NCI-H2081 (cell line): ENCODE data around the gene ZNF423.

Experiments
- DNase-seq, 2 experiments: peaks; one replicate each; lab custom pipeline; 2025; lab: John Stamatoyannopoulos, UW

ZNF423 gene

DNA sequence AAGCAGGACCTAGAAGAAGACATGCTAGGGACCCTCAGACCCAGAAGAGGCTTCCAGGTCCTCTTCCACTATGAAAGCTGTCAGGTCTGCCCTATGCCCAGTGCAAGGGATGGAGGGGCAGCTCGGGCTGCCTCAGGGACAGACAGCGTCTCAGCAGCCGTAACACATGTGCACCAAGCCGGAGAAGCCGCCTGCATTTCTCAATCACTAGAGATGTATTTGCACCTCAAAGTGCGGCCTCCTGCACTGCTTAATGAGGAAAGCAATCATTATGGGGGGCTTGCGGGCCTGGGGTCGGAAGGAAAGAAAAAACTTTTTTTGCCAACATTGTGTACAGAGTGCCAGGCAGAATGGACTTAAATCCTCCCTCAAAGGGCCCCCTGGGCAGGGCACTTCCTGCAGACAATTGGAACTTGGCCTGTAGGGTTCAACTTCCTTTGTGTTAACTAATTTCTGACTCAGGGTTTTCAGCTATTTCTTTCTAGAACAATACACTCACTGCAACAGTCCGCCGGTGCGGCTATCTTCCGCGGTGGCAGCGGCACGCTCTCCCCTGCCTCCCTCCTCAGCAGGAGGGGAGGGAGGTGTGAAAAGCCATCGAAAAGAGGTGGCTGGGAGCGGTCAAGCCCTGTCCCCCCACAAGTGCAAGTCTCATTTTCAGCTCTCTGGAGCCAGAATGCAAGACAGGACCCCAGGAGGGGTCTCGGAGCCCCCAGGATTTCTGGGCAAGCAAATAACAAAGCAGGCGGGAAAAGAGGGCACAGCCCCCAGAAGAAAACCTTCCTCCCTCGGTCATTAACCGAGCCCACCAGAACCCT is 101.2 kb downstream of the ZNF423 start:
- no peak for DNase-seq

DNA sequence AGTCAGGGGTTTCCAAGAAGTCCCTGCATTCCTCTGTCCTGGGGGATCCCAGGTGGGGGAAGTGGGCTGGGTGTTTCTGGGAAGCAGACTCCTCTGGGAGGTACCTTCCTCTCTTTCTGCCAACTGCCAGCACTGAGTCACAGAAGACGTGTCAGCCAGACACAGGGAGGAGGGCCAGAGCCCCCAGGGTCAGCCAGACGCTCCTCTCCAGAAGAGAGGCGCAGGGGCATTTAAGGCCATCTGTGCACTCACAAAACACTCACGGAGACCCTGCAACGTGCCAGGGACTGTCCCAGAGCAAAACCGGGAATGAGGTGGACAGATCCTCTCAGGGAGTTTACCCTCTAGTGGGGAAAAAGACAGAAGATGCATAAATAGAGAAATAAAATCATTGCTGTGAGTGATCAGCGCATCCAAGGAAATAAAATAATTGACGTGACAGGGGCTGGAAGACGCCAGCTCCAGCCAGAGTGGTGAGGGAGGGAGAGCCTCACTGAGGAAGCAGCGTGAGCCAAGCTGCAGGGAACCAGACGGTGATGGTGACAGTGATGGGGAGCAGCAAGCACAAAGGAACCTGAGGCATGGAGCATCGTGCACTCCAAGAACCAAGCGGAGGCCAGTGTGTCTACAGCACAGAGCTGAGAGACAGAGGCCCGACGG is 105.4 kb downstream of the ZNF423 start:
- DNase-seq = no peak

DNA sequence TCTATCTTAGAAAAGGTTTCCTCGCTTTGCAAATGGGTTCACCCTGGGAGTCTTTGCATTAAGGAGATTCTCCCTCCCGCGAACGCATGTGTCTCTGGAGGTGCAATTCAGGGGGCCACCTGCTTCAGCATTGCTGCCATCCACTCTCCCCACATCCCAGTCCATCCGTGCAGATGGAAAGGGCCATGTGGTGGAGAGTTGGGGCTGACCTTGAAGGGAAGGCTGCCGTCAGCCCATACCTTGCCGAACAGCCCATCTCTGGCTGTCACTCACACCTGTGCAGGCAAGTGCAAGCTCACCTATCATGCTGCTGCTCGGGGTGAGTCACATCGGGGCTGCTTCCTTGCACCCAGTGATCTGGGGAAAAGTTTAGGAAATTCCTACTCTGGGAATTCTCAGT is 106.1 kb downstream of the ZNF423 start:
- DNase-seq = no peak

DNA sequence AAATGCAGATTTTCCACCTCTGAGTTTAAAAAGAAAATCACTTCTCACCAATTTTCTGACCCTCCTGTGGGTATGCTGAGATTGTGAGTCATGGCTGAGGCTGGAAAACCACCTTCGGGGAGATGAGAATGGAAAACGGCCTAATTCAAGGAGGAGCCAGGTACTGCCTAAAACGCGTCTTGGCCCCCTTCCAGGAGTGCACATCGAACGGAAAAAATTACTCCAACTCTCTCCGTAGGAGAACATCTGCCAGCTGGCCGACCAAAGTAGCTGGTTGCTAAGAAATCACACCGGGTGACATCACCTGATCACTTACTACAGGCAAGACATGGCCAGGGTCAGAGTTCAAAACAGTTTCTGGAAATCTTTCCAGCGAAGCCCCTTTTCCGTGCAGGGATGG is 107.6 kb downstream of the ZNF423 start:
- no peak for DNase-seq

DNA sequence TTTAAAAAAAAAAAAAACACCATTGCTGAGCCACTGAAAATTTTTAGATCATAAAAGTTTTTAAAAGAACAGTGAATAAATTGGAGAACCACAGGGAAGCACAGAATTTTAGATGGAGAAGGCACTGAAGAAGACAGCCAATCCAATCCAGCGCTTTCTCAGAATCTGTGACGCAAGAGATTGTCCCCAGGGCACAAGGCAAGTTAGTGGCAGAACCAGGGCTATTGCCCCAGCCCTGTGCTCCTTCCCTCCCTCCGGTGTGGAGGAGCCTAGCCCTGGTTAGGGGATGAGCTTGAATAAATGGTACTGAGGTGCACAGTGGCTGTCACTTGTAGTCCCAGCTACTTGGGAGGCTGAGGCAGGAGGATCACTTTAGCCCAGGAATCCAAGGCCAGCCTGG is 108.3 kb downstream of the ZNF423 start:
- no peak for DNase-seq

DNA sequence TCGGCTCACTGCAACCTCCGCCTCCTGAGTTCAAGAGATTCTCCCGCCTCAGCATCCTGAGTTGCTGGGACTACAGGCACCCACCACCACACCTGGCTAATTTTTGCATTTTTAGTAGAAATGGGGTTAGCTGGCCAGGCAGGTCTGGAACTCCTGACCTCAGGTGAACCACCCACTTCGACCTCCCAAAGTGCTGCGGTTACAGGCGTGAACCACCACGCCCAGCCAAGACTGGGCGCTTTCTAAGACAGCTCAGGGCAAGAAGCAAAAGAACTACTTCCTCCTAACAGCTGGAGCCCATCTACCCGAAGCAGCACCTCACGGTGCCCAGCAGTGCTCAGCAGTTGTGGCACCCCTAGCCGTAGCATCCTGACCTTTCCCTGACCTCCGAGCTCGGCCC is 109.4 kb downstream of the ZNF423 start:
- no peak for DNase-seq

DNA sequence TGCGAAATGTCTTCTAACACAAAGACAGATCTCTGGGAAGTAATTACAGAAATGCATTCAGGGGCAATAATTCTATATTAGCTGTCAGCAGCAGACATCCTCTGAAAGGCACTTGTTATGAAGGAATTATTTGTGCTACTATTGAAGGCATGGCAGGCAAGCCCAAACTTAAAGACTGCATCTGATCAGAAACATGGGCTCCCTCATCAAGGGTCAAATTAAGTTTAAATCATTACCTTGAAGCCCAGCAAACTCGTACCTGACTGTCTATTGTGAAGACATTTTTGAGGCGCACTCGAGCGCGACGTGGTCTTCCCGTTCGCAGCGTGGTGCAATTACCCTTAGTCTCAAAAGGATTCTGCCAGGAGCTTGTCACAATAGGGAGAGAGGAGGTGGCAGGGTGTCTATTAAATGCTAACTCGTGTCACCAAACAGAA is 110.6 kb downstream of the ZNF423 start:
- no peak for DNase-seq

DNA sequence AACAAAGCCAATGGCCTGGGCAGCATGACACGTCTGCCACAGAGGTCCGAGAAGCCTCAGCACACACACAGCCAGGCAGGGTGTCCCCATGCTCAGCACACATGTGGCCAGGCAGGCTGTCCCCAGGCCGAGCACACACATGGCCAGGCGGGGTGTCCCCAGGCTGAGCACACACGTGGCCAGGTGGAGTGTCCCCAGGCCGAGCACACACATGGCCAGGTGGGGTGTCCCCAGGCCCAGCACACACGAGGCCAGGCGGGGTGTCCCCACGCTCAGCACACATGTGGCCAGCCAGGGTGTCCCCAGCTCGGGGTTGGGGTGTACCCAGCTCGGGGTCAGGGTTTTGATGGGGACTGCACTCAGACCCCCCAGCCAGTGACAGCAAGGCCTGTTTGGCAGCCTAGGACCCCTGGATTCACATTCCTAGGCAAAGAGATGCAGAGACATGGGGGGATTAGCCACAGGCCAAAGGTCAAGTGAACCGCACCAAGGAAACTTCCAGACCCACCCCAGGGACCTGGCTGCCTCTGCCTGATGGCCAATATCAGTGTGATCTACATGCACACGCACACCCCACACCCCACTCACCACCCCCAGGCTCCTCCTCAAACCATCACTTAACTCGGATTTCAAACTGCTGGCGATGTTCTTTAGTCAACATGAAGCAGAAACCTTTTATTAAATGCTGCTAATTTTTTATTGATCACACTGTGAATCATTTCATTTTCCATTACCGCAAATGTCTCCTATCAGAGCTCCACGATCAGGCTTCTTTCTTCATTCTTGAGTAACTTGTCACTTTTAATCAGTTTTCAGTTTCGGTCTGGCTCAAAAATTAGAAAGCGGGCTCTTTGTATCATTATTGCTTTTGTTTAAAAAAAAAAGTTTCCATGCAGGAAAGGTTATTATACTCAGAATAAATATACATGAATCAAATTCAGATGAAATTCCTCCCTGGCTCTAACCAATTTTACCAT is 111.4 kb downstream of the ZNF423 start:
- no peak for DNase-seq

DNA sequence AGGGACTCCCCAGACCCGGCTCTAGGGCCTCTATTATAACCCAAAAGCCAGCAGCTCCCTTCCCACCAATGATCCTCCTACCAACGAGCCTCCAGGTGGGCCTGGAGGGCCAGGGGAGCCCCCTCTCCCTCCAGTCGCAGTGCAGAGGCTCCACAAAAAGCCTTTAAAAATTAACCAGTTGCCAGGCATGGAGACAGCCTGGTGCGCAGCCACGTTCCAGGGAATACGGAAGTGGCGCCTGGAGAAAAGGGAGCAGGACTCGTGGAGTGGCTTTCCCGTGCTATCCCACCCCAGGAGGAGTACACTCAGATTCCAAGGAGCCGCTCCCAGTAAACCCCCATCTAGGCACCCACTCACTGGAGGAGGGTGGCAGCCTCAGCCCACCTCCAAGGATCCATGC is 112.3 kb downstream of the ZNF423 start:
- DNase-seq = no peak

DNA sequence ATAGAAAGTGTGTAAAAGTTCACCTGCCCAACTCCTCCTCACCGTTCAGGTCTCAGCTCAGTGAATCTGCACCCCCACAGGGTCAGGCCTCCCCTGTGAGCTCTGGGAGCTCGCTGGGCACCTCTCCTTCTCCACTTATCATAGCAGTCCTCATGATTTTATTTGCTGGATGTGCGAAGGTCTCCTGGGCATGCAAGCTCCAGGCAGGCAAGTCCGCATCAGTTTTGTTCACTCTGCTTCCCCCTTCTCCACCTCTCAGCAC is 112.8 kb downstream of the ZNF423 start:
- no peak for DNase-seq

DNA sequence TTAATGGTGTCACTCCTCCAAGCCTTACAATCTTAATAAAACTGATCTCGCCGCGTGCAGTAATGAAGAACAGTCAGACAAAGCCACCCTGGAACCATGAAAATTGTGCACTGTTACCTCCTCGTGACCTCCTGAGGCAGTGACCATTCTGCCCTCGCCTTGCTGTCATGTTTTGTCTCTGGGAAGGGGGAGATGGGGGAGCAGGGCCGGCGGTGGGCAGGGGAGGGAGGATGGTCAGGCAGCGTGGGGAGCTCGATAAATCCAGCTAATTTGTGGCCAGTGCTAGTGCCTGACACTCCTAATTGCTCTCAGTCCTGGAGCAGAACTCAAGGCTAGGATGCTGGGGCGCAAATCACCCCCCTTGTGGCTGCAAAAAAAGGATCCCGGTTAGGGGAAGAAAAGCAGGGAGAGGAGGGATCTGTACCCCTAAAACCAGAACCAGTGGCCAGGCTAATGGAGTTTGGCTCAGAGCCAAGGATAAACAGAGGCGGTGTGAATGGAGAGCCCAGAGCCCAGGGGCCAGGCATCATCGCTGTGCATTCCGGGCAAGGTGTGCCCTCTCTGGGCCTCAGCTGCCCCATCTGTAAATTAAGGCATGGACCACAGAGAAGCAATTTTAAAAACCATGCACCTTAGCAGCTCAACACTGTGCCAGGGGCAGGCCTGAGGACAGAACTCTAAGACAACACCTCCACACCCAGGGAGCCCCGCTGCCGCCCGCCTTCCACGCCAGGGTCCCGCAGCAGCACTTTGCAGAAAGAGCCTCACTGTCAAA is 113.3 kb downstream of the ZNF423 start:
- DNase-seq = no peak

DNA sequence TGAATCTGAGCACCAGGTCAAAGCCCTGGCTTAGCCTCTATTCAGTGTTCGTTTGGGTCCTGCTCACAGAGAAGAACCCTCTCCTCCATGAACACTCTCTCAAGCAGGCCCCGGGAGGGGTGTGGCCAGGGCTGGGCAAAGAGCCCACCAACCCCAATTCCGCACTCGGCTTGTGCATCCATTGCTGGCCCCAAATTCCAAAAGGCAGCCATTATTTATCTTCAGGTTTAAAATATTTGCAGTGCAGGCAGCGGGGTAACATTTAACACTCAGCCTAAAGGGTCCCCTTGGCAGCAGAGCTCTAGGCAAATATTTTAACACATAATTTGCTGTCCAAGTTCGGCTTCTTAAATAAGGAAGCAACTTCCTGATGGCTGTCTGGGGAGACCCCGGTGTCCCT is 115.7 kb downstream of the ZNF423 start:
- DNase-seq = no peak

DNA sequence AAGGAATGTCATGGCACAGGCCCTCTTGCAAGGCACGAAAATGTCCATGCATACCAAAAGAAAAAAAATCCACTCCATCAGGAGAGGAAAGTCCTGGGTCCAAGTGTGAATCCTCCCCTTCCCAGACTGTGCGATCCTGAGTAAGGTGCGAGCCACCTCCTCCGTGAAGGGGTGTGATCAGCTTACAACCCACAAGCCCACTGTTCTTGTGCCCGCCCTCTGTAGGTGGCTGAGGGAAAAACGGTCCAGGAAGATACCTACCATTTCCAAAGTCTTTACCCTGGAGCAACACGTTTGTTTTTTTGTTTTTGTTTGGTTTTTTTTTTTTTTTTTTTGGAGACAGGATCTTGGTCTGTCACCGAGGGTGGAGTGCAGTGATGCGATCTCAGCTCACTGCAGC is 116.5 kb downstream of the ZNF423 start:
- no peak for DNase-seq

DNA sequence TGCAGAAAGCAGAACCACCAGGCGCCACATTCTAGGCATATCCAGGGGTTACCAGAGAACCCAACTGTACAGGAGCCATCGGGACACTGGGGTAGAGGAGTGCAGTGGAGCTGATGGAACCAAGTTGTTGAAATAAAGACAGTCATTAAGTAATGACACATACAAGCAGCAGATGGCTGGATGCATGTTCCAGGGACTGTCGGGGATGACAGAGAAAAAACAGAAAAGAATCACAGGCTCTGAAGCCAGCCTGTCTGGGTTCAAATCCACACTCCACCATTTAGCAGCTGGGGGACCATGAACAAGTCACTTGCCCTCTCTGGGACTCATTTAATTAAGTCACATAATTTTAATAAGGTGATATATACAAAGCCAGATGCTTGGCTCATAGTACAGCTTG is 117.1 kb downstream of the ZNF423 start:
- DNase-seq = no peak

DNA sequence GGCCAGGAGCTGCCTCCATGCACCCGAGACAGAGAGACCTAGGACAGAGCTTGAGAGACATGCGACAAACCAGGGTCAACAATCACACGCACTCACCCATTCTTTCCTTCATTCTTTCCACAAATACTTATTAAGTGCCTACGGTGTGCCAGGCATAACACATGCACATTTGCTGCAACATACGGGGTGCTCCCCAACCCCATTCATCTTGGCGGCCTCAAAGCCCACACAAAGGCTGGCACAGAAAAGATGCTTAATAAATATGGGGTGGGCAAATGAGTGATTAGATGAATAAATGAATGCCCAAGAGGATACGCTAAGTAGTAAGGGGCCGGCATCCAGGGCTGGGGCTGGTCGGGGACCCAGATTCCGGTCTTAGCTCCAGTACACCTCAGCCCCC is 117.9 kb downstream of the ZNF423 start:
- DNase-seq = no peak

DNA sequence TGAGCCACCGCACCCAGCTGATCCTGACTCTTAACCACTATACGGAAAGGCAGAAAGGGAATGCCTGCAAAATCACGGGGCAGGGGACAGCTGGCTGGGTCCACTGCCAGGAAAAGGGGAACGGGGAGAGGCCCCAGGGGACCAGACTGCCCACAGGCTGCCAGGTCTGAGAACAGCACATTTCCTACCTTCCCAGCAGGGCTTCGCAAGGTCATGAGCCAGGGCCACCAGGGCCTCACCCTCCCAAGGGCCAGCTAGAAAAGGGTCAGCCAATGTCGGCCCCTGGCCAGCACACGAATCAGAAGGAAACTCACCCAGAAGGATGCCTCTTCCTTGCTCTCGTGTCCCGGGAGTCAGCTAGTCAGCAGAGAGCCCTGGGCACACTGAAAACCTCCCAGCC is 118.4 kb downstream of the ZNF423 start:
- DNase-seq = no peak

DNA sequence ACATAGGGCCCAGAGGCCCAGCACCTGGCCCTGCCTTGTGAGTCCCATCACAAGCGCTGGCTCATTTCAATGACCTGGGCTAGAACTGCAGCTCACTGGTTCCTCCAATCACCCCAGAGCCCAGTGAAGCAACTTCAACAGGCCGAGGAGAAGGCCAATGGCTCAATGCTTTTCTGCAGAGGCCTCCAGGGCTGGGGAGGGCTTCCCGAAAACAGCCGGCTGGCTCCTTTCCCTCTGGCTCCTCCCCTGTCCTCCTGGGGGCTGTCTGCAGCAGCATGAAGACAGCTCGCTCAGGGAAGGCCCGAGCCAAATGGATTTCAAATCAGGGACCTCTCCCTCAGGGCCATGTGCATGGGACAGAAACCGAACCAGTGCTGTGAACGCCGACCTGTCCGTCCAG is 121.6 kb downstream of the ZNF423 start:
- no peak for DNase-seq

DNA sequence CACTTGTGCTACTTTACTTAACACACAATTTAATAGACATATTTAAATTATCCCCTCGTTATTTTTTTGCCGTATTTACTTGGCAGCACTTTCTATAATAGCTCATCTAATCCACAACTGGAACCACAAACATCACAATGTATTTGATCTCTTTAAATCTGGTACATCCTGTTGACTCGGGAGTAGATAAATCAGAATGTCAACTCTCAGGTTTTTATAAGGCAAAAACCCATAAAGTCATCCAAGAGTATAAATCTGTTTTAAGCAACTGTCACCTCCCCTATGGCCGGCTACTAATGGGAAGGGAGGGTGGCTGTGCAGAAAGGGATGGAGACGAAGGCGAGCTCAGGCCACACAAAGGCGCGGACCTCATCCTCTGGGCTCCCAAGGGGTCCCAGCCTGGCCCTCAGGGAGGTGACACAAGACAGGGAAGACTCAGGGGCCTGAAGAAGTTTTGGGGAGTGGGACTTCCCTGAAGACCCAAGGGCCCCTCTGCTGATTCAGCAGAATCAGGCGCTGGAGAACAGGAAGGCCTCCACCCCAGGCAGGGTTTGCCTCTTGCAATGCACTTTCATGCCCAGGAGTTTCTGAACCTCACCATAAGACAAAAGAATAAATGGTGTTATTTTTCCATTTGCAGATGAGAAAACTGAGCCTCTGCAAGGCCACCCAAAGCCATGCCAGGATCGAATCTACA is 122.5 kb downstream of the ZNF423 start:
- DNase-seq = no peak

DNA sequence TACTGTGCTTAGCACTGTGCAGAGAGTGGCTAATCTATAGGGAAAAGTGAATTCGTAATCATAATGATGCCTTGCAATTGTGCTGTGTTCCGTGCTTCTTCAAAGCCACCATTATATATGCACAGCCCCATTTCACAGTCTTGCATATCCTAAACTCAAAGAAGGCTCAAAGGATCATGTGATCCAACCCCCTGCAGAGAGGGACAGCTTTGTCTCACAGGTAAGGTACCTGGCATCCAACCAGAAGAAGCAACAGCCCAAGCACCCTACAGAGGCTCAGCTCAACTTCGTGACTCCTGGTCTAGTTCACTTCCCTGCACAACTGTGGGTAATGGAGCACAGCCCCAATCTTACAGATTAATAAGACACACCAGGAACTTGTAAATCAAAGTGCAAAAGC is 124.0 kb downstream of the ZNF423 start:
- no peak for DNase-seq

DNA sequence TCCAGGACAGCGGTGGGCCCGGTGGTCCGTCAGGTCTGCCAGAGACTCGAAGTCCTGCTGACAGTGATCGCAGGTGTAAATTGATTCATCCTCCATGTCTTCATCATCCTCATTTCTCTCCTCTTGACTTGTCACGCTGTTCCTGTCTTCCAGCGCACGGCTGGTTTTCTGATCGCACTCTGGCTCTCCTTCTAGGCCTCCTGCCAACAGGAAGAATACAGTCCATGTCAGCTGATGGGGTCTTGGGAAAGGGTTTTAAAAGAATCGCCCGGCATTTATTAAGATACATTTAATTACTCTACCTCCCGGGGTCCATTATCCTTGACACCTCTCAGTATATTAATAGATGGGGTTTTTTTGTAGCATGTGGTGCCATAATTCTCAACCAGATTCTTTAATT is 125.1 kb downstream of the ZNF423 start:
- DNase-seq = no peak

DNA sequence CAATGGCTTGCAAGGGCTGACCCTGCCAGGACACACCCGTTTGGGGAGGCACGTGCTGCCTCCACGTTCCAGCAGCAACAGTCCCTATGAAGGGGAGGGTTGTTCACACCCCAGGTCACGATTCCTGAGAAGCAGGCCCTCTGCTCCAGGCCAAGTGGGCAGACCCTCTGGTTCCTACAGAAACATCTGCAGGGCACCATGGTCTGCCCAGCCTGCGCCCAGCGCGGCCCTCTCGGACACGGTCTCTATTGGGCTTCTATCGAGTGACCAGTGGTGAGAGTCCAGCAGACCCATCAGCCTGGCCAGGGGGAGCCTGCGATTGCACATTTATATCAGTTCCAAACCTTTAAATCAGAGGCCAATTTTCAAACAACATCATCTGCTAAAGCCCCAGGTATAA is 128.3 kb downstream of the ZNF423 start:
- DNase-seq = no peak
